ENCODE results near the gene SLC4A4.
A peak's percentile ranks its signal among the peaks of the same experiment; 100 is the strongest.

SLC4A4 gene

GRCh38 chr4:71498002-71498401 is 159.2 kb downstream of the SLC4A4 start:
- DNase-seq (ENCODE audit: low read depth), result peak; percentile 2
- no peak overlapping the region for H3K4me3 ChIP-seq (ENCODE audit: control insufficient read depth, low read depth, low read length)
- no peak for TF ChIP-seq CTCF (conservative IDR thresholded peaks at IDR 0.05; ENCODE audit: control insufficient read depth, insufficient read depth, low read depth, low read length)

- H3K4me3 ChIP-seq (ENCODE audit: control insufficient read depth, low read depth, low read length), result no peak overlapping the region
- DNase-seq (ENCODE audit: low read depth), result no peak
- no peak for TF ChIP-seq CTCF (conservative IDR thresholded peaks at IDR 0.05; ENCODE audit: control insufficient read depth, insufficient read depth, low read depth, low read length)
Measured at GRCh38 chr4:71498625-71499024, 159.8 kb downstream of the SLC4A4 start.

GRCh38 chr4:71501992-71502391 is 163.2 kb downstream of the SLC4A4 start:
- DNase-seq (ENCODE audit: low read depth), result no peak

GRCh38 chr4:71518283-71518989 is 179.6 kb downstream of the SLC4A4 start:
- no peak for TF ChIP-seq CTCF (conservative IDR thresholded peaks at IDR 0.05; ENCODE audit: control insufficient read depth, insufficient read depth, low read depth, low read length)
- no peak for DNase-seq (ENCODE audit: low read depth)
- H3K4me3 ChIP-seq (ENCODE audit: control insufficient read depth, low read depth, low read length), result no peak overlapping the region

More at GRCh38 chr4:71501992-71502391, 163.2 kb downstream of the SLC4A4 start:
- TF ChIP-seq CTCF (conservative IDR thresholded peaks at IDR 0.05; ENCODE audit: control insufficient read depth, insufficient read depth, low read depth, low read length), result no peak
- no peak overlapping the region for H3K4me3 ChIP-seq (ENCODE audit: control insufficient read depth, low read depth, low read length)

GRCh38 chr4:71520308-71520707 is 181.5 kb downstream of the SLC4A4 start:
- DNase-seq (ENCODE audit: low read depth), result no peak
- no peak overlapping the region for H3K4me3 ChIP-seq (ENCODE audit: control insufficient read depth, low read depth, low read length)

GRCh38 chr4:71520850-71521249 is 182.0 kb downstream of the SLC4A4 start:
- no peak for DNase-seq (ENCODE audit: low read depth)
- H3K4me3 ChIP-seq (ENCODE audit: control insufficient read depth, low read depth, low read length), result no peak overlapping the region
- TF ChIP-seq CTCF (conservative IDR thresholded peaks at IDR 0.05; ENCODE audit: control insufficient read depth, insufficient read depth, low read depth, low read length), result no peak

More at GRCh38 chr4:71520308-71520707, 181.5 kb downstream of the SLC4A4 start:
- TF ChIP-seq CTCF (conservative IDR thresholded peaks at IDR 0.05; ENCODE audit: control insufficient read depth, insufficient read depth, low read depth, low read length), result no peak

All from fibroblast of mammary gland (primary cell).